Raji (cell line): Measurements from ENCODE around the gene TUFM.

Experiments
- POLR2A ChIP-seq: IDR thresholded peaks from 2 replicates; pipeline ENCODE4 v1.6.1; 2011; ENCODE audit warnings: low read depth, low read length, control low read depth; ENCODE audit not compliant: insufficient read depth

Gene TUFM

DNA sequence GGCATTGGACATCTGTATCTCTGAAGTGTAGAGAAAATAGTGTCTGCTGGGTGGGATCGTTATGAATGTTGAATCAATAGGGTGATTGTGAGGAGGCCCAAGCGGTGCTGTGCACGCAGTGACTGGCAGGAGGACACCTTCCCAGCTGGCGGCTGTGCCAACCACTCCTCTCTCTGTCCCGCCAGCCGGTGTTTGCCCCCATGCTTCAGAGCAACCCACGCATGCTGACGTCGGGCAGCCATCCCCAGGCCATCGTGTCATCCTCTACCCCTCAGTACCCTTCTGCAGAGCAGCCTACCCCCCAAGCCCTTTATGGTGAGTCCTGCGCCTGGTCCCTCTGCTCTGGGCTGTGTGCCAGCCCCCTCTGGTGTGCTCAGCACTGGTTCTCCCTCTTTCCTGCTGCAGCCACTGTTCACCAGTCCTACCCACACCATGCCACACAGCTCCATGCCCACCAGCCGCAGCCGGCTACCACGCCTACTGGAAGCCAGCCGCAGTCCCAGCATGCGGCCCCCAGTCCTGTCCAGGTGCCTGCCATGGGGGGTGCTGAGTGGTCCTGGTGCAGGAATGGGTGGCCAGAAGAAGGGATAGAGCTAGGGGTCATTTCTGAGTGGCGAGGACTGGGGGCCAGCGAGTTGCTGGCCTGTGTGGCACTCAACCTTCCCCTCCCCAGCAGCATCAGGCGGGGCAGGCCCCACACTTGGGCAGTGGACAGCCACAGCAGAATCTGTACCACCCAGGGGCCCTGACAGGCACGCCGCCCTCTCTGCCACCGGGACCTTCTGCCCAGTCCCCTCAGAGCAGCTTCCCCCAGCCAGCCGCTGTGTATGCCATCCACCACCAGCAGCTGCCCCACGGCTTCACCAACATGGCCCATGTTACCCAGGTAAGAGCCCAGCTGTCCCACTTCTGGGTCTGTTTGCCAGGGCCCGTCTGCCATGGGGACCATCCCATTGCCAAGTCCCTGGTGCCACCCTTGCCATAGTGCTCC lies 11.0 kb downstream of the TUFM start:
- TF ChIP-seq POLR2A, result no peak

DNA sequence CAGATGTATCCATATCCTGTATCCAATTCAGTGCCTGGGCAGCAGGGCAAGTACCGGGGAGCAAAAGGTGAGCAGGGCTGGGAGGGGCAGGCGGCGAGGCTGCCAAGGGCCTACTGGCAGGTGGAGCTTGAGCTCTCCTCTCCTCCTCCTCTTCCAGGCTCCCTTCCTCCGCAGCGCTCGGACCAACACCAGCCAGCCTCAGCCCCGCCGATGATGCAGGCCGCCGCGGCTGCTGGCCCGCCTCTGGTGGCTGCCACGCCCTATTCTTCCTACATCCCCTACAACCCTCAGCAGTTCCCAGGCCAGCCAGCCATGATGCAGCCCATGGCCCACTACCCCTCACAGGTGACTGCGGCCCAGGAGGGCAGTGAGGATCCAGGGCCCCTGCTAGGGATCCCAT lies 11.8 kb downstream of the TUFM start:
- TF ChIP-seq POLR2A, result no peak

DNA sequence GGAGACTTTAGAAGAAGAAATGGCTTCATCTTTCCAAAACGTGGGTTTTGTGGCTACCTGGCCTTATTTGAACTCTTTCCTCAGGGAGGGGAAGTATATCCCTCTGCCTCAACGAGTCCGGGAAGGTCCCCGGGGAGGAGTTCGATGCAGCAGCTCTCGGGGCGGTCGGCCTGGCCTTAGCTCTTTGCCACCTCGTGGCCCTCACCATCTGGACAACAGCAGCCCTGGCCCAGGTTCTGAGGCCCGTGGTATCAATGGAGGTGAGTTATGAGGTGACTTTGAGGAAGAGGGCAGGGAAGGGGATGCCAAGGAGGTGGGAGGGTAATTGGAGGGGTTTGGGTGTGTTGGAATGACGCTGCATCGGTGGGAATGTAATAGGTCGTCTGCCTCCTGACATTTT lies 15.6 kb downstream of the TUFM start:
- no peak for TF ChIP-seq POLR2A

DNA sequence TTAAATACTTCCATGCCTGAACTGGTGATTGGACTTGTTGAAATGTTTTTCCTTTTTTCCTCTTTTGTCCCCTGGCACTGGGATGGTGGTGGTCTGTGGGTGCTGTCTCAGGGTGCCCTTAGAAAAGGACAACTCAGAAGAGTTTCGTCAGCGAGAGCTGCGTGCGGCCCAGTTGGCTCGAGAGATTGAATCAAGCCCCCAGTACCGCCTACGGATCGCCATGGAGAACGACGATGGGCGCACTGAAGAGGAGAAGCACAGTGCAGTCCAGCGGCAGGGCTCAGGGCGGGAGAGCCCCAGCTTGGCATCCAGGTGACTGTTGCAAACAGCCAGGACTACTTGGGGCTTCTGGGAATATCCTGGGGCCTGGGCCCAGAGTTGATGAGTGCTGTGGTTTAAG lies 16.4 kb downstream of the TUFM start:
- no peak for TF ChIP-seq POLR2A

DNA sequence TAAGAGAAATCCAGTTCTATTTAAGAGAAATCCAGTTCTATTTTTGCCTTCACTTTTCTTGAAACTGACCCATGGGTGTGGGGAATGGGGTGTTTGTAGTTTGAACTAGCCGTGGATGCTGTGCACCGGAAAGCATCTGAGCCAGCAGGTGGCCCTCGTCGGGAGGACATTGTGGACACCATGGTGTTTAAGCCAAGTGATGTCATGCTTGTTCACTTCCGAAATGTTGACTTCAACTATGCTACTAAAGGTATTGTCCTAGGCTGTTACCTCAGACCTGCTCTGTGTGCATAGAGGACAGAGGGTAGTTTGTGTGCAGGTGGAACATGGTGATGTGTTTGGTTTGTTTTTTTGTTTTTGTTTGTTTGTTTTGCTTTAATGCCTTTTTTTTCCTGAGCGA lies 20.0 kb downstream of the TUFM start:
- TF ChIP-seq POLR2A, result no peak

DNA sequence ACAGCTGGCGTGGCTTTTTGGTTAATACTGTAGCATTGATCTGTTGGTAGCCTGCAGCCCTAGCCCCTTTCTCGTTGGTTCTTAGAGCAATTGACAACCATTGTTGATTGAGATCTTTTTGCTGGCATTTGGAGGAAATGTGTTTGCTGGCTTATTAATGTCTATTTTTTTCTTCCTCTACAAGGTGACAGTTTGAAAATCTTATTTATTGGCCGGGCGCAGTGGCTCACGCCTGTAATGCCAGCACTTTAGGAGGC lies 21.5 kb downstream of the TUFM start:
- no peak for TF ChIP-seq POLR2A

DNA sequence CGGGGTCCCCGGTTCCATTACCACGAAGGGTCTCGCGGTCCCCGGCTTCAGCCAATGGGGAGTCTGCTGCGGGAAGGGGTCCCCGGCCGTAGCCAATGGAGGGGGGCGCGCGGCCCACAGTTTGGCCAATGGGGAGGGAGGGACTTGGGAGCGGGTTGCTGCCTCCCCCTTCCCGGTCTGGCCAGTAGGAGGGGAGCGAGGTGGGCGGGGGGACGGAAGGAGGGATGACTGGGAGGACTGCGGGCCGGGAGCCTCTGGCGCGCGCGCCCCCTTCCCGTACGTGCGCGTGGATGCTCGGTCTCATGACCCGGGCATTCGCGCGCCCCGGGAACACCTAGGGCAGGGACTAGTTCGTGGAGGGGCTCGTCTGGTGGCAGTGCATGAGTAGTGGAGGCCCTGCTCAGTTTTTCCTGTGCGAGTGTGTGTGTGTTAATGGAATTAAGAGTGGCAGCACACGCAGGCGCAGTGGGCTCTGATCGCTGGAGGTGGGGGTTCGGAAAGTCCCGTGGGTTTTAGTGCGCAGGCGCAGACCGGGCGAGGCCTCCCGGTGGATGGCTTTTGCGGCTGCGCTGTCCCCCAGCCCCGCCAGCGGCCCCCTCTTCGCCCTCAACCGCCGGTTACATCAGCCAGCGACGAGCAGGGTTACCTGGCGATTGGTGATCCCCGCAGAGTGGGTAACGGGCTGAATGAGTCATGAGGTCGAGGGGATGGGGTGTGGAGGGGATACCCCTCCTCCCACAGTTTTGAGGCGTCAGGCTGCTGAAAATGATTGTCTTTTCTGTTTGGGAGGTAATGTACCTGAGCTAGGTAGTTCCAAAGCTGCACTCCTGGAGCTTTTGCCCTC lies 22.1 kb downstream of the TUFM start:
- peak; percentile 79 for TF ChIP-seq POLR2A

DNA sequence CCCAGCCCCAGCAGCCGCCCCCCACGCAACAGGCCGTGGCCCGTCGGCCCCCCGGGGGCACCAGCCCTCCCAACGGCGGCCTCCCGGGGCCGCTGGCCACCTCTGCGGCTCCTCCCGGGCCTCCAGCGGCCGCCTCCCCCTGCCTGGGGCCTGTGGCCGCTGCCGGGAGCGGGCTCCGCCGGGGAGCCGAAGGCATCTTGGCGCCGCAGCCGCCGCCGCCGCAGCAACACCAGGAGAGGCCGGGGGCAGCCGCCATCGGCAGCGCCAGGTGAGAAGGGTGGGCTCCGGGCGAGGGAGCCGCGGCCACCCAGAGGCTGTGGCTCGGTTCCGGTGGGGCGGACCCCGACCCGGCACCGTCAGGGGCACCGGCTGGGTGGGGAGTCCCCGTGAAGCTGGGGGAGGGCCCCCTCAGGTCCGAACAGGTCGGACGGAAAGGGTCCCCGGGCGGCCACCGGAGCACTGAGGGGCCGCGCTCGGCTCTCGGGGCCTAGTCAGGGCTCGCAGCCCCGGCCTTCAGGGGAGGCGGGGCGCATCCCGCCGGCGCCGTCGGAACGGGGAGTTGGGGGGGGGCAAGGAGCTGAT lies 22.8 kb downstream of the TUFM start:
- no peak for TF ChIP-seq POLR2A

DNA sequence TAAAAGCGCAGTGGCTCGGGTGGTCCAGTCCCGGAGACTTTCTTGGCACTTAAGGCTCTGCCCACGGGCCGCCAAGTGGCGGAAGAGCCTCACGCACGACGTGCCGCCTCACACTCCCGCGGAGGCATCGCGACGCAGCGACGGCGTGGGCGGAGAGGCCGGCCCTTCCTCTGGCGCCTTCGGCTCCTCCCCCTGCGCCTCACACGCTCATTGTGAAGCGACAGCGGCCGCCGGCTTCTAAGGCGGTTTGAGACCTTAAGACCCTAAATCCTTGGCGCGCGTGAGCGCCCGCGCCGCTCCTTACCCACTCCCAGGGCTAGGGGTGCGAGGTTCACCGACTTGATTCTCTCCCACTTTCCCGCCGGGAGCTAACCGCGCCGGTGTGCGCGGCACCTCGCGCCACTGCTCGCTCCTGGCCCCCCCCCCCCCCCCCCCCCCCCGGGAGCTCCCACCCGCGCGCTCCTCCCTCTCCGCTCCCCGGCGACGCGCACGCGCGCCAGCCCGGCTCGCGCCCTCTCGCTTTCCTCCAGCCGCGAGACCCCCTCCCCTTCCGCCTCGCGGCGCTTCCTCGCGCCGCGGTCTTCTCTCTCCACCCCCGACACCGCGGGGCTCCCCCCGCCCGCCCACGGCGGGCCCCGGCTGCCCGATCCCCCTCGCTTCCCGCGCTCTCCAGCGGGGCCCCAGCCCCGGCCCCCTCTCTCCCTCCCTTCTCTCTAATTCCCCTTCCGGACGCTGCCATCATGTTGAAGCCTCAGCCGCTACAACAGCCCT lies 23.4 kb downstream of the TUFM start, which contains the start of gene ATXN2L:
TSS of gene ATXN2L (plus strand) at position 480 of the 771 bp plus-strand sequence. CDS start at position 741, 261 bp downstream.
- peak; percentile 94 for TF ChIP-seq POLR2A

DNA sequence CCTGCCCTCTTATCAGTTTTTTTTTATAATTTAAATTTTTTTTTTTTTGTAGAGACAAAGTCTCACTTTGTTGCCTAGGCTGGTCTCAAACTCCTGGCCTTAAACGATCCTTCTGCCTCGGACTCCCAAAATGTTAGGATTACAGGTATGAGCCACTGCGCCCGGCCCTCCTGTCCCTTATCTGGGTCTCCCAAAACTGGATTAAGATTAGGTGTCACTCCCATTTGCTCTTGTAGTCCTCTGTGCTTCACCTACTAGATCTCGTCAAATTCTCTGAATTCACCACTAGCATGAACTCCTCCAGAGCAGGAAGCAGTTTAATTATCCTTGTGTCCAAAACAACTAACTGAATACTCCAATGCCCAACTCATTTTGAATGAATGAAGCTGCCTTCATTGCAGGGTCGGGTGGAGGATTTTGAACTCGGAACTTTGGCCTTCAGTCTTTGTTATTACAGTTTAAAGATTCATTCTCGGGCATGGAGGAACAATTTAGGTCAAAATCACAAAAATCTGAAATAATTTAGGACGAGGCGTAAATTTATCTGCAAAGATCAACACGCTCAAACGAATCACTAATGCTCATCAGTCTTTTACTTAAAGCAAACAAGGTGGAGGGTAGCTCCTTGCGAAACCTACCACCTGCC lies 24.2 kb downstream of the TUFM start:
- no peak for TF ChIP-seq POLR2A

DNA sequence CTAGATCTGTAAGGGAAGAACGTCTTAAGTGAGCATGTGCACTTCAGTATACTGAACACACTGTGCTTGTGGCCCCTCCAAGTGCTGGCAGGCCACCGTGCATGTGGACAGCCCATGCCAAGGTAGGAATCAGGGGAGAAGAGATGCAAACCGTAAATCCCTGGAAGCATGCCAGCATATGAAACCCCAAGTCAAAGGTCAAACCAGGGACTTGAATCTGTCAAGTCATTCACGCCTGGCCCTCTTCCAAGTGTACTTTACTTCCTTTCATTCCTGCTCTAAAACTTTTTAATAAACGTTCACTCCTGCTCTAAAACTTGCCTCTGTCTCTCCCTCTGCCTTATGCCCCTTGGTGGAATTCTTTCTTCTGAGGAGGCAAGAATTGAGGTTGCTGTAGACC lies 26.1 kb downstream of the TUFM start:
- TF ChIP-seq POLR2A, result peak; percentile 8; the same call in 1 of the 2 replicates
